Activated T-cell treated with anti-CD3 and anti-CD28 coated beads for 1 hour (primary cell): ENCODE measurements around the gene SLC22A17.

Experiments used
- DNase-seq: peaks from one replicate; pipeline ENCODE4 v3.0.0-alpha.2; 2020; ENCODE audit warnings: low read depth

The SLC22A17 gene

DNA sequence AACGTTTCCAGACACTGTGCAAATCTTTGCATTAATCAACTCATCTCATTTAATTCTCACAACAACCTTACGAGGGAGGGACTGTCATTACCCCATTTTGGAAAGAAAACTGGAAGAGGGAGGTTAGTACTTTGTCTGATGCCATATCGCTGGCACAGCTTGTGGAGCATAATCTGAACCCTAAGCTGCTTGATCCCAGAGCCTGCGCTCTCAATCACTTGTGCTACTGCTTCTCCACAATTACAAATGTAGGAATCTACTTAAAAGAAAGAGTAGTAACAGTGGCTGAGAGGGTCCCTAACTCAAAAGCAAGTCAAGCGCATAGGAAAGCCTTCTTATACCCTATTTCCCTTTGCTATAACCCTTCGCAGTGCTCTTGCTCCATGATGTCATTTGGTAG is 9.1 kb upstream of the SLC22A17 start:
- no peak for DNase-seq

DNA sequence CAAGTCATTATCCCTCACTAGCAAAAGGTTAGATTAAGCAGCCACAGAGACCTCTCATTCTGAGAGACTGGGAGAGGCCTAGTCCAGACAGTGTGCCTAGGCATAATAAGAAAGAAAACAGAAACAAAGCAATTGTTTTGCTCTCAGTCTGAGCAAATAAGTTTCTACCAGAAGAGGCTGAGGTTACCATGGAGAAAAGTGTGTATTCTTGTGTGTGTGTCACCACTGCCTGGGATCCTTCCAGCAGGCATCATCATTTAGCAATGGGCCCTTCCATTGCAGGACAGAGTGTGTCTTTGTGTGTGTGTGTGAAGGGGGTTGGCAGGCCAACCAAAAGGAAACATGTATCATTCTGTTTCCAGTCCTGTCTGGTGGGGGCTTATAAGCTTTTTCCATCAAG is 8.6 kb upstream of the SLC22A17 start:
- DNase-seq: no peak

DNA sequence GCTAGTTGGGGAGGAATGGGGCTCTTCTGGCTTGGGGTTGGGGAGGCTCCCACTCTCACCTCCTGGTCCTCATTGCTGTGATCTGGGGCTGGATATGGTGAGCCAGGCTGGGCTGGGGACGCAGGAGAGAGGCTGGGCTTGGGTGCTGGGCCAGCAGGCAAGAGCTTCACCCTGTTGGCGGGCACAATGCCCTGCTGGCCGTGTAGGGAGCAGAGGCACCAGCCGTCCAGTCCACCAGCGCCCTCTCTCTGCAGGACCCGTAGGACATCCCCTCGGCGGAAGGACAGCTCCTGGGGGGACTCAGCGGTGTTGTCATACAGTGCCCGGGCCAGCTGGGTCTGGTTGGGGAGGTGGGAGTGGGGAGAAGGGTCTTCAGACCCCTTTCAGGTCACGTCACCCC is 7.8 kb upstream of the SLC22A17 start:
- no peak for DNase-seq

- no peak for DNase-seq
Observed at GRCh38 chr14:23359722-23360447, 7.2 kb upstream of the SLC22A17 start.

DNA sequence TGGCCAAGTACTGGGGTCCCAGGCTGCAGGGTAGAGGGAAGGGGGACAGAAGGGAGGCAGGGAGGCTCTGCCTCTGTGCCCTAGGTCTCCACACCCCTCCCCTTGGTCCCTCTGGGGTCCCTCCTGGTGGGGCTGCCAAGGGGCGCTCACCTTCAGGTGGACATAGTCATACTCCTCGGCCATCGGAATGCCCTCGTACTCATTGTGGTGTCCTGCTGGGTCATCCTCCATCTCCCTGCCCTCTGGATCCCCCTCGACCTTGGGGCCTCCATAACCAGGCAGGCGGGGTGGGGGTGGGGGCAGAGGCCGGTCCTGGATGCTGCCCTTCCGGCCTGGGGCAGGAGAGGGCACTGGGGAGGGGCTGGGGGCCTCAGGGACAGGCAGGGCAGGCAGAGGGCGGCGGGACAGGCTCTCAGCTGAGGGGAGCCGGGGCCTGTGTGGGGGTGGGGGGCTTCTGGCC is 6.5 kb upstream of the SLC22A17 start:
- no peak for DNase-seq

GRCh38 chr14:23358553-23359166 is 6.0 kb upstream of the SLC22A17 start:
- no peak for DNase-seq

- DNase-seq: no peak
Observed at GRCh38 chr14:23358042-23358441, 5.4 kb upstream of the SLC22A17 start.

GRCh38 chr14:23357261-23357660 is 4.6 kb upstream of the SLC22A17 start:
- no peak for DNase-seq

GRCh38 chr14:23356662-23357061 is 4.0 kb upstream of the SLC22A17 start:
- no peak for DNase-seq

DNA sequence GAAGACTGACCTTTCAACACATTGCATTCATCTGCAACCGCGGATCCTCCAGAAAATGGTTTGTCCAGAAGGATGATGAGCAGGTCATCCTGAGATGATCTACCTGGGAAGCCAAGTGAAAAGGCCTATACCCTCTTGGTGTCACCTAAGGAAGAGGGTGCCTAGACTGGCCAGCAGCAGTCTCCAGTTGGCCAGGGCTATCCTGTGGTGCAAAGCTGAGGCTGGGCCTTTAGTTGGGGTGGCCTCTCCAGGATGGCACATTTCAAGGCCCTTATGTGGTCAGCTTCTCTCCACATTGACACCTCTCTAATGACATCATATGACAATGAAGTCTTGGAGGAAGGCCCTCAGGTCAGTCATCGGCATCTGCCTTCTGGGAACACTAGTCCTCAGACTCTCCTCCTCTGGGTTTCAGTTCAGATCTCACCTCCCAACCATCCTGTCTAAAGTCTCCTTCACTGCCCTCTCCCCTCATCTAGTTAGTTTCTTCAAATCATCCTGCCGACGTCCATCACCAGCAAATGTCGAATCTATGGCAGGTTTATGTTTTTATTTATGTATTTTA is 3.3 kb upstream of the SLC22A17 start:
- DNase-seq: no peak

GRCh38 chr14:23354990-23355389 is 2.3 kb upstream of the SLC22A17 start:
- DNase-seq: no peak

GRCh38 chr14:23353433-23353780 is 720 bp upstream of the SLC22A17 start:
- DNase-seq: no peak

GRCh38 chr14:23351681-23352505 is 794 bp downstream of the SLC22A17 start:
- no peak for DNase-seq

GRCh38 chr14:23349156-23349845 is 3.4 kb downstream of the SLC22A17 start:
- no peak for DNase-seq

DNA sequence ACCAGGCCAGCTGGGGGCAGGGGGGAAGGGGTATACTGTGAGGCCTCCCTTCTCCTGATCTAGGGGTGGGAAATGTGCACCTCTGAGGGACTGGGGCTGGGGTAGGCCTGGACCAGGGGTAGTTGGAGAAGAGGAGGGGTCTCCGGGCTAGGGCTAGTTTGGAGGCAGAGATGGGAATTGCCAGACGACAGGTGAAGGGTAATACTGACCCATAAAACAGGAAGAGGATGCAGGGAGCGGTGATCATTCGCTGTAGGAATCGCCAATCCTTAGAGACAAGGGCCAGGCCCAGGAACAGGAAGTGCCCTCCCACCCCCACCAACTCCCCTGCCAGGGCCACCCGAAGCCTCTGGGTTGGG is 4.4 kb downstream of the SLC22A17 start:
- no peak for DNase-seq

- no peak for DNase-seq
Observed at GRCh38 chr14:23347406-23348296, 5.0 kb downstream of the SLC22A17 start.

DNA sequence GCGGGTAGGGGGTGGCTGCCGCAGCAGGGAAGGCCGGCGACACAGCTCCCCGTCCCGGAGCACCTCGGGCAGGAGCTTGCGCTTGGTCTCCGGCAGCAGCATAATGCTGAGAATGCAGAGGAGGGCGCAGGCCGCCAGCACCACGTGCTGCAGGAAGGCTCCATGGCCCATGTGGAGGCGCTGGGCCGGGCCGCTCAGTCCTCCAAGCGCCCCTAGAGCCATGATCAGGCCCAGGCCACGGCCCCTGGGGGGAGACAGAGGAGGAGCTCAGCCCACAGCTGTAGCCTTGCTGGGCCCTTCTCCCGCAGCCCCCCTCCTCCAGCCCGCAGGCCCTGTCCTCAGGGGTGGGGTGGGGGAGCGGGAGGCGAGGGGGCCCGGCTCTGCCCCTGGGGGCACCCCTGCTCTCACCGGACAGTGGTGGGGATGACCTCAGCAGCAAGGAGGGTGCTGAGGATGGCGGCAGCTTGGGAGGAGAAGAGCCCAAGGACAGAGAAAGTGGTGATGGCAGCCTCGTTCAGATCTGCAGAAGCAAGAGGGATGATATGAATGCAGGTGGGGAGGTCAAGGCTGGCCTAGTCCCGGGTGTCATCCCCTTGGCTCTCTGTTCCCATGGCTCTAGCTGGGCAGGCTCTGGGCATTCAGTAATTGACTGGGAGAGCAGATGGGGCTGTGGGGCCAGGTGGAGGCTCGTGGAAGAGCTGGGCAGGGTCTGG is 5.8 kb downstream of the SLC22A17 start:
- DNase-seq: no peak

- DNase-seq: no peak
Observed at GRCh38 chr14:23345987-23346692, 6.5 kb downstream of the SLC22A17 start.

GRCh38 chr14:23344481-23344880 is 8.2 kb downstream of the SLC22A17 start:
- no peak for DNase-seq
